Adrenal gland (tissue), 5 donors: ENCODE data around the gene MYL12A.
A peak's percentile ranks its signal among the peaks of the same experiment; 100 is the strongest.

Experiments used
- POLR2A ChIP-seq, 2 donors: fragments of 450-650 bp; IDR thresholded peaks; one replicate each; pipeline ENCODE4 v1.6.1; 2017; ENCODE audit warnings: antibody characterized with exemption in 2 of 2, mild to moderate bottlenecking in 2 of 2, moderate library complexity in 1 of 2
- TF ChIP-seq, protein P1 (sequence below), 6 experiments: fragments of 450-650 bp in 4 of 6; fragments of 200-600 bp in 2 of 6; sonication (generic) in 1 of 6; IDR thresholded peaks; 1 replicate in 5 of 6; 2 replicates in 1 of 6; pipeline versions ENCODE4 v1.5.1 to v1.8.0; 2016 to 2021; ENCODE audit warnings: antibody characterized with exemption in 6 of 6, mild to moderate bottlenecking in 2 of 6, moderate library complexity in 1 of 6
- donor health status: DM: no; HTN: no; CAD: no.

DNA sequence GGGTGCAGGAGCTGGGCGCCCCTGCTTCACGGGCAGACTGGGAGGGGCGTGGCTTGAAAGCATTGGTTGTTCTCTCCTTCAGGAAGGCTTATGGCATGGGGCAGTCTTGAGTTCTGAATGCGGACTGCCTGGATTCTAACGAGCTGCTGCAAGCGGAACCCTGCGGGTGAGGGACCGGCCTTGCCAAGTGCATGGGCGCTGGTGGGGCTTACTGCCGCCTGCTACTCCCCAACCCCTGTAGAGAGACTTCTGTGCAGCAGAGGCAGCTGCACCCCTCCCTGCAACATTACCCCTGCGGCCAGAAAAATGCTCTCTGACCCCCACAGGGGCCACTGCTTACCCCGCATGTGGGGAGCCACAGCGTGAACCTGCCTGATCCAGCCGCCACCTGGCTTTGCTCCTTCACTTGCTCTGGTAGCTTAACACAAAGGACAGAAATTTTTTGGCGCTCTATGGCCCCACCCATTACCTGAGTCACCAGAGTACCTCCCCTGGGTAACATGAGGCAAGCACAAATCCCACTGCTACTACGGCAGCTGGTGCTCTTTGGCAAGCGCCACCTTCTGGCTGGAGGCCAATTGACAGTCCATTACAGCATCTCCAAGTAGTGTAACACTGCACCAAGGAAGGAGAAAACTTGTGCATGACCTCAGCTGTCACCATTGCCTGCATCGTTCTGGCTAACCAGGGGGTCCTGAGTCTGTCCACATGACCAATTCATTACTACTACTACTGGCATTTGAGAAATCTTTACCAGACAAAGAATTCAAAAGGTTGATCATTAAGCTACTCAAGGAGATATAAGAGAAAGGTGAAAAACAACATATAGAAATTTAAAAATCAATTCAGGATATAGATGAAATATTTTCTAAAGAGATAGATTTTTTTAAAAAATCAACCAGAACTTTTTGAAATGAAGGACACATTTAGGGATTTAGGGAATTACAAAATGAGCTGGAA lies 49.7 kb downstream of the MYL12A start:
- TF ChIP-seq, protein P1, sequence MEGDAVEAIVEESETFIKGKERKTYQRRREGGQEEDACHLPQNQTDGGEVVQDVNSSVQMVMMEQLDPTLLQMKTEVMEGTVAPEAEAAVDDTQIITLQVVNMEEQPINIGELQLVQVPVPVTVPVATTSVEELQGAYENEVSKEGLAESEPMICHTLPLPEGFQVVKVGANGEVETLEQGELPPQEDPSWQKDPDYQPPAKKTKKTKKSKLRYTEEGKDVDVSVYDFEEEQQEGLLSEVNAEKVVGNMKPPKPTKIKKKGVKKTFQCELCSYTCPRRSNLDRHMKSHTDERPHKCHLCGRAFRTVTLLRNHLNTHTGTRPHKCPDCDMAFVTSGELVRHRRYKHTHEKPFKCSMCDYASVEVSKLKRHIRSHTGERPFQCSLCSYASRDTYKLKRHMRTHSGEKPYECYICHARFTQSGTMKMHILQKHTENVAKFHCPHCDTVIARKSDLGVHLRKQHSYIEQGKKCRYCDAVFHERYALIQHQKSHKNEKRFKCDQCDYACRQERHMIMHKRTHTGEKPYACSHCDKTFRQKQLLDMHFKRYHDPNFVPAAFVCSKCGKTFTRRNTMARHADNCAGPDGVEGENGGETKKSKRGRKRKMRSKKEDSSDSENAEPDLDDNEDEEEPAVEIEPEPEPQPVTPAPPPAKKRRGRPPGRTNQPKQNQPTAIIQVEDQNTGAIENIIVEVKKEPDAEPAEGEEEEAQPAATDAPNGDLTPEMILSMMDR (IDR thresholded peaks at IDR 0.05), result peak in 5 of 6 experiments; percentile 17 to 45 (median 30)
- peak in 1 of 2 donors; percentile 66 for TF ChIP-seq POLR2A (IDR thresholded peaks at IDR 0.05)
